Smooth muscle cell (in vitro differentiated cells): Measurements from ENCODE around the gene GSK3B. TPM values are rescaled to one million over a fixed set of nuclear protein-coding genes. Genes with fewer than 3 reads are reported as not detected.

Source experiments
- DNase-seq: peaks from one replicate; lab custom pipeline; 2025; ENCODE audit not compliant: unreplicated experiment; lab: John Stamatoyannopoulos, UW
- H2AFZ ChIP-seq: fragments of 200-600 bp; sonication (generic); 2 replicates; pipeline ENCODE4 v1.6.0; 2016; ENCODE audit warnings: antibody characterized with exemption, low read depth, mild to moderate bottlenecking
- H3F3A ChIP-seq: fragments of 200-600 bp; sonication (generic); 2 replicates; pipeline ENCODE4 v1.6.0; 2017; ENCODE audit warnings: antibody characterized with exemption, low read depth
- H3K27ac ChIP-seq: fragments of 200-600 bp; sonication (generic); 2 replicates; pipeline ENCODE4 v1.5.1; 2016; ENCODE audit warnings: low read depth, mild to moderate bottlenecking
- H3K27me3 ChIP-seq: fragments of 200-600 bp; sonication (generic); 2 replicates; pipeline ENCODE4 v1.6.1; 2016; ENCODE audit warnings: low read depth, mild to moderate bottlenecking
- H3K36me3 ChIP-seq: fragments of 200-600 bp; sonication (generic); 2 replicates; pipeline ENCODE4 v1.5.1; 2016; ENCODE audit warnings: low read depth
- H3K4me1 ChIP-seq: fragments of 200-600 bp; sonication (generic); 2 replicates; pipeline ENCODE4 v1.5.1; 2016; ENCODE audit warnings: low read depth
- H3K4me2 ChIP-seq: fragments of 200-600 bp; sonication (generic); 2 replicates; pipeline ENCODE4 v1.6.0; 2016; ENCODE audit warnings: mild to moderate bottlenecking
- H3K4me3 ChIP-seq: fragments of 200-600 bp; sonication (generic); 2 replicates; pipeline ENCODE4 v1.5.1; 2016; ENCODE audit warnings: mild to moderate bottlenecking
- H3K79me2 ChIP-seq: fragments of 200-600 bp; sonication (generic); 2 replicates; pipeline ENCODE4 v1.6.0; 2016; ENCODE audit warnings: low read depth, mild to moderate bottlenecking
- H3K9ac ChIP-seq: fragments of 200-600 bp; sonication (generic); 2 replicates; pipeline ENCODE4 v1.6.0; 2016; ENCODE audit warnings: low read depth
- H3K9me3 ChIP-seq: fragments of 200-600 bp; sonication (generic); replicated peaks from 2 replicates; pipeline ENCODE4 v1.5.1; 2016; ENCODE audit warnings: low read depth
- H4K20me1 ChIP-seq: fragments of 200-600 bp; sonication (generic); 2 replicates; pipeline ENCODE4 v1.6.0; 2016; ENCODE audit warnings: low read depth
- CTCF ChIP-seq: fragments of 200-600 bp; sonication (generic); IDR thresholded peaks from 2 replicates; pipeline ENCODE4 v1.5.1; 2017; ENCODE audit warnings: borderline replicate concordance, mild to moderate bottlenecking, antibody characterized with exemption; ENCODE audit not compliant: insufficient read depth, poor library complexity, severe bottlenecking
- WGBS: methylation state at CpG from one replicate; pipeline ENCODE4 v1.1.7; 2016; ENCODE audit warnings: low lambda C conversion rate; 5-methylcytosine and 5-hydroxymethylcytosine counted together
- polyA plus RNA-seq: library from polyadenylated mRNA; unstranded; fragments of >200 nt; fragmentation: Nextera tagmentation; extraction: Ambion mirVana; gene quantifications from 2 replicates; pipeline ENCODE4 v1.2.1, GENCODE V29; 2016
- total RNA-seq: library from RNA; depleted of rRNA; stranded (reverse); fragments of >200 nt; gene quantifications from 2 replicates; pipeline ENCODE4 v1.2.3, GENCODE V29; 2014

The GSK3B gene
- total and polyA plus RNA-seq, 2 experiments from 2014 or later: 27.3 to 61.8 TPM

DNA sequence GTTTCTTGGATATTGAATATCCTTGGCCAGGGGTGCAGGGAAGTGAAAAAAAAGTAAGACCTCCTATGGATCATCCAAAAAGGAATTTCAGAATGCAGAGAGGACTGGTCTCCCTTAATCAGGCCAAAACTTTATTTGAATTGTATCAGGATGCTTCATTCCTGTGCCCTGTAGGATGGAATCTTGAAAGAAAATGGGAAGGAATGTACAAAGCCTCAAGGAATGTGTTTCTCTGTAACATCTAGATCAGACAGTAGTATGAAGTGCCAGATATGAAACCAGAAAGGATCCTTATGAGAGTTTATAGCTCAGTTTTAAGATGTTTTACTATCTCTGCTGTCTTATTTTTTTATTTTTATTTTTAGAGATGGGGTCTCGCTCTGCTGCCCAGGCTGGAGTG lies 6.5 kb upstream of the GSK3B start:
- DNase-seq: no peak
- peak overlapping the region; percentile 29 for H3K27ac ChIP-seq
- TF ChIP-seq CTCF: no peak

GRCh38 chr3:120098710-120099109 lies 4.5 kb upstream of the GSK3B start:
- no peak overlapping the region for H2AFZ ChIP-seq
- no peak for DNase-seq
- H3K9me3 ChIP-seq: no peaks in the 10 kb centered on the region
- no peaks in the 10 kb centered on the region for H4K20me1 ChIP-seq
- H3K27ac ChIP-seq: peak overlapping the region; percentile 73
- no peak for TF ChIP-seq CTCF
- no peaks in the 10 kb centered on the region for H3K27me3 ChIP-seq
- no peak overlapping the region for H3K4me2 ChIP-seq
- peaks cover 20% of the 10 kb centered on the region for H3K4me1 ChIP-seq
- no peaks in the 10 kb centered on the region for H3F3A ChIP-seq
- H3K79me2 ChIP-seq: peaks cover 38% of the 10 kb centered on the region
- no peak overlapping the region for H3K4me3 ChIP-seq
- H3K36me3 ChIP-seq: no peaks in the 10 kb centered on the region
- peak overlapping the region; percentile 19 for H3K9ac ChIP-seq

More for the DNA sequence above, 6.5 kb upstream of the GSK3B start:
- peaks cover 20% of the 10 kb centered on the region for H3K4me1 ChIP-seq
- H3K4me2 ChIP-seq: no peak overlapping the region
- H2AFZ ChIP-seq: no peak overlapping the region
- no peaks in the 10 kb centered on the region for H3K36me3 ChIP-seq
- WGBS: 100% methylated on average over 1 of the region's 1 CpG
- H3K27me3 ChIP-seq: no peaks in the 10 kb centered on the region
- H3K9me3 ChIP-seq: no peaks in the 10 kb centered on the region
- H4K20me1 ChIP-seq: no peaks in the 10 kb centered on the region
- no peak overlapping the region for H3K4me3 ChIP-seq
- H3F3A ChIP-seq: no peaks in the 10 kb centered on the region
- H3K79me2 ChIP-seq: peaks cover 38% of the 10 kb centered on the region
- no peak overlapping the region for H3K9ac ChIP-seq

GRCh38 chr3:120095979-120096426 lies 1.8 kb upstream of the GSK3B start:
- no peak for TF ChIP-seq CTCF
- Histone ChIP-seq H3K9ac (peak overlapping the region; percentile 99), H3K4me1 (peaks cover 27% of the 10 kb centered on the region), H3K36me3 (no peaks in the 10 kb centered on the region), H3K27ac (peak overlapping the region; percentile 100), H3K27me3 (no peaks in the 10 kb centered on the region), H3K4me2 (peak overlapping the region; percentile 89), H3K4me3 (peak overlapping the region; percentile 98), H3F3A (no peaks in the 10 kb centered on the region), H3K9me3 (no peaks in the 10 kb centered on the region), H2AFZ (peak overlapping the region; percentile 73), H3K79me2 (peaks cover 54% of the 10 kb centered on the region), H4K20me1 (peaks cover 26% of the 10 kb centered on the region)
- 4% methylated on average over 1 of the region's 1 CpG for WGBS
- DNase-seq: no peak

GRCh38 chr3:120095226-120095978 lies 1.2 kb upstream of the GSK3B start:
- no peaks in the 10 kb centered on the region for H3F3A ChIP-seq
- H3K36me3 ChIP-seq: no peaks in the 10 kb centered on the region
- H2AFZ ChIP-seq: peak overlapping the region; percentile 73
- peak overlapping the region; percentile 98 for H3K4me3 ChIP-seq
- H3K9me3 ChIP-seq: no peaks in the 10 kb centered on the region
- 1% methylated on average over 52 of the region's 58 CpGs for WGBS
- H3K79me2 ChIP-seq: peaks cover 58% of the 10 kb centered on the region
- H3K4me2 ChIP-seq: peak overlapping the region; percentile 89
- DNase-seq: peak; percentile 86
- TF ChIP-seq CTCF: no peak
- peaks cover 33% of the 10 kb centered on the region for H3K4me1 ChIP-seq
- peak overlapping the region; percentile 100 for H3K27ac ChIP-seq
- no peaks in the 10 kb centered on the region for H3K27me3 ChIP-seq
- H3K9ac ChIP-seq: peak overlapping the region; percentile 99
- H4K20me1 ChIP-seq: peaks cover 32% of the 10 kb centered on the region
